KMS-11 (cell line): ENCODE results near the gene MAP3K5.
A peak's percentile ranks its signal among the peaks of the same experiment; 100 is the strongest.

Experiments
- H2AFZ ChIP-seq: fragments of 200-600 bp; sonication (generic); 2 replicates; pipeline ENCODE4 v1.6.1; 2016; ENCODE audit warnings: antibody characterized with exemption, mixed run types, low read depth
- H3K27ac ChIP-seq: fragments of 200-600 bp; sonication (generic); 2 replicates; pipeline ENCODE4 v1.6.1; 2016; ENCODE audit warnings: mild to moderate bottlenecking, mixed run types
- H3K27me3 ChIP-seq: fragments of 200-600 bp; sonication (generic); 2 replicates; pipeline ENCODE4 v1.6.1; 2017; ENCODE audit warnings: mild to moderate bottlenecking, low read depth, mixed run types, moderate library complexity; ENCODE audit not compliant: insufficient read depth
- H3K36me3 ChIP-seq: fragments of 200-600 bp; sonication (generic); 2 replicates; pipeline ENCODE4 v1.6.1; 2017; ENCODE audit warnings: mild to moderate bottlenecking, mixed run types; ENCODE audit not compliant: insufficient read depth
- H3K4me1 ChIP-seq: fragments of 200-600 bp; sonication (generic); 2 replicates; pipeline ENCODE4 v1.6.1; 2016; ENCODE audit warnings: mild to moderate bottlenecking, low read depth, mixed run types; ENCODE audit not compliant: poor library complexity, severe bottlenecking
- H3K4me2 ChIP-seq: fragments of 200-600 bp; sonication (generic); 2 replicates; pipeline ENCODE4 v1.7.0; 2016; ENCODE audit warnings: mild to moderate bottlenecking, mixed run types
- H3K4me3 ChIP-seq: fragments of 200-600 bp; sonication (generic); IDR thresholded peaks from 2 replicates; pipeline ENCODE4 v1.6.1; 2017; ENCODE audit warnings: low read depth, low read length, mixed read lengths; ENCODE audit not compliant: insufficient read depth
- H3K79me2 ChIP-seq: fragments of 200-600 bp; sonication (generic); 2 replicates; pipeline ENCODE4 v1.6.1; 2016; ENCODE audit warnings: low read depth, mixed run types; ENCODE audit not compliant: insufficient read depth
- H3K9ac ChIP-seq: fragments of 200-600 bp; sonication (generic); 2 replicates; pipeline ENCODE4 v1.6.1; 2016; ENCODE audit warnings: mild to moderate bottlenecking, mixed run types
- H4K20me1 ChIP-seq: fragments of 200-600 bp; sonication (generic); 2 replicates; pipeline ENCODE4 v1.6.1; 2016; ENCODE audit warnings: mild to moderate bottlenecking, mixed run types; ENCODE audit not compliant: insufficient read depth
- TF ChIP-seq, protein P1 (sequence below): fragments of 200-600 bp; sonication (generic); conservative IDR thresholded peaks from 2 replicates; pipeline ENCODE4 v1.6.1; 2017; ENCODE audit warnings: low read depth, mild to moderate bottlenecking, antibody characterized with exemption, low read length, moderate library complexity, mixed read lengths

MAP3K5 gene

DNA sequence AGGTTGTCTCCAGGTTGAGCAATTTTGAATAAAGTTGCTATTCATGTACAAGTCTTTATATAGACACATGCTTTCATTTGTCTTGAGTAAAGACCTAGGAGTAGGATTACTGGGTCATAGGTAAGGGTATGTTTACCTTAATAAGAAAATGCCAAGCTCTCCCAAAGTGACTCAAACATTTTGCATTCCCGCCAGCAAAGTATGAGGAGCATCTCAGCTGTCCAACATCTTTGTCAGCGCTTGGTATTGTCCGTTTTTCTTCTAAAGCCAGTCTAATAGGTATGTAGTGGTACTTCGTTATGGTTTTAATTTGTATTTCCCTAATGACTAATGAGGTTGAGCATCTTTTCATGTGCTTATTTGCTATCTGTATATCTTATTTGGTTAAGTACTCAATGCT lies 67.2 kb downstream of the MAP3K5 start:
- H3K4me1 ChIP-seq = peaks cover 41% of the 10 kb centered on the region
- no peak overlapping the region for H3K27ac ChIP-seq
- no peaks in the 10 kb centered on the region for H3K27me3 ChIP-seq
- H3K36me3 ChIP-seq = no peaks in the 10 kb centered on the region
- H3K4me2 ChIP-seq = no peak overlapping the region
- no peaks in the 10 kb centered on the region for H4K20me1 ChIP-seq
- H2AFZ ChIP-seq = no peak overlapping the region
- H3K9ac ChIP-seq = no peak overlapping the region
- TF ChIP-seq, protein P1, sequence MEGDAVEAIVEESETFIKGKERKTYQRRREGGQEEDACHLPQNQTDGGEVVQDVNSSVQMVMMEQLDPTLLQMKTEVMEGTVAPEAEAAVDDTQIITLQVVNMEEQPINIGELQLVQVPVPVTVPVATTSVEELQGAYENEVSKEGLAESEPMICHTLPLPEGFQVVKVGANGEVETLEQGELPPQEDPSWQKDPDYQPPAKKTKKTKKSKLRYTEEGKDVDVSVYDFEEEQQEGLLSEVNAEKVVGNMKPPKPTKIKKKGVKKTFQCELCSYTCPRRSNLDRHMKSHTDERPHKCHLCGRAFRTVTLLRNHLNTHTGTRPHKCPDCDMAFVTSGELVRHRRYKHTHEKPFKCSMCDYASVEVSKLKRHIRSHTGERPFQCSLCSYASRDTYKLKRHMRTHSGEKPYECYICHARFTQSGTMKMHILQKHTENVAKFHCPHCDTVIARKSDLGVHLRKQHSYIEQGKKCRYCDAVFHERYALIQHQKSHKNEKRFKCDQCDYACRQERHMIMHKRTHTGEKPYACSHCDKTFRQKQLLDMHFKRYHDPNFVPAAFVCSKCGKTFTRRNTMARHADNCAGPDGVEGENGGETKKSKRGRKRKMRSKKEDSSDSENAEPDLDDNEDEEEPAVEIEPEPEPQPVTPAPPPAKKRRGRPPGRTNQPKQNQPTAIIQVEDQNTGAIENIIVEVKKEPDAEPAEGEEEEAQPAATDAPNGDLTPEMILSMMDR = no peak
- H3K79me2 ChIP-seq = 0 out of 2 replicates have a peak, but pooled peaks cover 4% of the 10 kb centered on the region
- H3K4me3 ChIP-seq = no peak overlapping the region

DNA sequence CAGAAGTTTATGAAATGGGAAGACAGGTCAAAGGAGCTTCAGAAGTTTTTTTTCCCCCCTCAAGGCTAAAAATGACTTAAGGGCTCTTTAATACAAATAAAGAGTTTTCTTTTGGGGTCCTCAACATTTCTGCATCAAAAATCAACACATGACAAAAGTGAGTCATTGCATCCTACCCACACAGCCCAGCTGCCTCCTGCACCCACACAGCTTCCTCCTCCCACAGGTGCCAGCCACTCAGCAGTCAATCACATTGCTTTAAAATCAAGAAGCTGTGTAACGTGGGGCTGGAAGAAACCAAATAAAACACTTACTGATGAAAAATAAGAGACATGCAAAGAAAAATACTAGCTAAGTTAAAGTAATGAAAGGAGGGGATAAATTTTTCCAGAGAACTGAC lies 68.5 kb downstream of the MAP3K5 start:
- no peak overlapping the region for H2AFZ ChIP-seq
- peak overlapping the region; percentile 40; the same call in 1 of the 2 replicates for H3K4me2 ChIP-seq
- no peaks in the 10 kb centered on the region for H3K79me2 ChIP-seq
- no peak overlapping the region for H3K27ac ChIP-seq
- peaks cover 51% of the 10 kb centered on the region for H3K4me1 ChIP-seq
- no peaks in the 10 kb centered on the region for H4K20me1 ChIP-seq
- no peaks in the 10 kb centered on the region for H3K36me3 ChIP-seq
- H3K4me3 ChIP-seq = no peak overlapping the region
- TF ChIP-seq, protein P1 = no peak
- H3K27me3 ChIP-seq = no peaks in the 10 kb centered on the region
- no peak overlapping the region for H3K9ac ChIP-seq

DNA sequence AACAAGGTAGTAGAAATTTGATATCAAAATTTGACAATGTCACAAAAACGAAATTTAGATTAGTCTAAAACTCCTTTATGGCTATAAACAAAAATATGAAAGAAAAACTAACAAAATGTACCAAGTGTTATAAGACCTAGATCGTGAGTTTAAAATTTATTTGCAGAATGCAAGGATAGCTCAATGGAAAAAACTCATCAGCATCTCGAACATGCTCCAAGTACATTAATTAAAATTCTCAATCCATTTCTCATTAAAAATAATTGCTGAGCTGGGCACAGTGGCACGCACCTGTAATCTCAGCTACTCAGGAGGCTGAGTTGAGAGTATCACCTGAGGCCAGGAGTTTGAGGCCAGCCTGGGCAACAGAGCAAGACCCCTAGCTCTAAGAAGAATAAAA lies 70.8 kb downstream of the MAP3K5 start:
- no peaks in the 10 kb centered on the region for H3K79me2 ChIP-seq
- no peak overlapping the region for H3K4me3 ChIP-seq
- no peak overlapping the region for H3K27ac ChIP-seq
- H3K4me1 ChIP-seq = peaks cover 72% of the 10 kb centered on the region
- H3K9ac ChIP-seq = no peak overlapping the region
- H4K20me1 ChIP-seq = no peaks in the 10 kb centered on the region
- H3K36me3 ChIP-seq = no peaks in the 10 kb centered on the region
- no peaks in the 10 kb centered on the region for H3K27me3 ChIP-seq
- TF ChIP-seq, protein P1 = no peak
- H2AFZ ChIP-seq = no peak overlapping the region
- H3K4me2 ChIP-seq = peak overlapping the region; percentile 53; the same call in 1 of the 2 replicates

DNA sequence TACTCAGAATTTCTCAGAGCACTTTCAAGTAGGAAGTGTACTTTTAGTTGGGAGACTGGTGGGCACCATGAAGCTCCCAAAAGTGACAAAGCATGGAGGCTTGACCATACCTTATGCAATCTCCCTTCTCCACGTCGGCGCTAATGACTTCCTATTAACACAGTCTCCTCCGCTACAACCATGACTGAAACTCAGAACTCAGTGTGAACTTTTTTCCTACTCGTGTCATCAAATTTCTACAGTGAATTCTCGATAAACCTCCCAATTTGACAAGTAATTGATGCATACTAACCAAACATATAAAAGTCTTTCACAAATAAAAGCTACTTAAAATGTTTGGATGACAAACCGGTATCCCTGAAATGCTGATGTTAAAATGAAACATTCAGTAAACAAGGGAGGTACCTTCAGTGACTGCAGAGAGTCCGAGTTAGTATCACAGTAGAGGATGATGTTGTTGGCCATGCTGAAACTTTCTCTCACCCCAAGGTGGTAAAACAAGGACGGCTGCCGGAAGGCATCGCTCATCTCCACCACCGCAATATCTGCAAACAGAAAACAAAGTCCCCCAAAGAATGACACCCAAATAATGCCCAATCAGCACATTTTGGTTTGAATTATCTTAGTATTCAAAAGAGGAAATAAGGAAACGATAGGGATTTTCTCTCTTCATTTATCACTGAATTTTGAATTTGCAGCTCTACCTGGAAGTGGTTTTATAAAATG lies 72.1 kb downstream of the MAP3K5 start:
- Histone ChIP-seq H3K4me1 (peaks cover 80% of the 10 kb centered on the region), H3K4me2 (peak overlapping the region; percentile 53), H3K36me3 (no peaks in the 10 kb centered on the region), H3K4me3 (no peak overlapping the region), H3K79me2 (no peaks in the 10 kb centered on the region; the same call in 1 of the 2 replicates), H3K27me3 (no peaks in the 10 kb centered on the region), H2AFZ (no peak overlapping the region), H3K9ac (peak overlapping the region; percentile 7; the same call in 1 of the 2 replicates), H4K20me1 (no peaks in the 10 kb centered on the region), H3K27ac (peak overlapping the region; percentile 45; the same call in 1 of the 2 replicates)
- TF ChIP-seq, protein P1 = no peak
